Stimulated activated naive CD4-positive, alpha-beta T cell treated with Interleukin-2 at 50 U/mL for 16 hours (primary cell): ENCODE data around the gene MPDU1.
"Not testable (repeated sequence)": the region's sequence is repeated elsewhere in the genome, so short reads cannot be mapped to it uniquely, and the experiment has no call there.

Experiments
- DNase-seq: peaks from one replicate; lab custom pipeline; 2025; lab: John Stamatoyannopoulos, UW

Gene MPDU1

DNA sequence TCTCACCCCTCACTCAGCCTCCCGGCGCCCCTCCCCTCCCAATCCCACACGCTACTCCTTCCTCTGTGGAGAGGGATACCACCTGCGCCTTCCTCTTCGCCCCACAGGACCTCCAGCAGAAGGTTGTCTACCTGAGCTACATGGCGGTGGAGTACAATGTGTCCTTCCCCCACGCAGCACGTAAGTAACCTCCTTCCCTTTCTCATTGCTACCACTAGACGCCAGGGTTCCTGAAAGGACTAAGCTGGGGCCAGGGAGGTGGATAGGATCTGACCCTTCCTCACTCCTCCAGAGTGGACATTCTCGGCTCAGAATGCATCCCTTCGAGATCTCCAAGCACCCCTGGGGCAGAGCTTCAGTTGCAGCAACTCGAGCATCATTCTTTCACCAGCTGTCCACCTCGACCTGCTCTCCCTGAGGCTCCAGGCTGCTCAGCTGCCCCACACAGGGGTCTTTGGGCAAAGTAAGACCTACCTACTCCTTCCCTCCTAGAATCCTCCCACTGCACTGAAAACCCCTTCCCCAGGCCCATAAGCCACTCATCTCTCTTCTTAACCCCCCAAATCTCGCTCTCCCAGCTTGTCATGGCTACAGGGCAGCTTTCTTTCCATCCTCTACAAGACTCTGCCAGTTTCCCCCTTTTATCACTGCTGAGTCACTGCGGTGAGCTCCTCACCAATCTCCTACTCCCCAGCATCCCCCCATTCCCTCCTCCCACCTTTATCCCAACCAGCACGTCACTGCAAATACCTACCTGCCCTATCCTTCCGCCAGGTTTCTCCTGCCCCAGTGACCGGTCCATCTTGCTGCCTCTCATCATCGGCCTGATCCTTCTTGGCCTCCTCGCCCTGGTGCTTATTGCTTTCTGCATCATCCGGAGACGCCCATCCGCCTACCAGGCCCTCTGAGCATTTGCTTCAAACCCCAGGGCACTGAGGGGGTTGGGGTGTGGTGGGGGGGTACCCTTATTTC lies 2.8 kb upstream of the MPDU1 start:
- no peak for DNase-seq

DNA sequence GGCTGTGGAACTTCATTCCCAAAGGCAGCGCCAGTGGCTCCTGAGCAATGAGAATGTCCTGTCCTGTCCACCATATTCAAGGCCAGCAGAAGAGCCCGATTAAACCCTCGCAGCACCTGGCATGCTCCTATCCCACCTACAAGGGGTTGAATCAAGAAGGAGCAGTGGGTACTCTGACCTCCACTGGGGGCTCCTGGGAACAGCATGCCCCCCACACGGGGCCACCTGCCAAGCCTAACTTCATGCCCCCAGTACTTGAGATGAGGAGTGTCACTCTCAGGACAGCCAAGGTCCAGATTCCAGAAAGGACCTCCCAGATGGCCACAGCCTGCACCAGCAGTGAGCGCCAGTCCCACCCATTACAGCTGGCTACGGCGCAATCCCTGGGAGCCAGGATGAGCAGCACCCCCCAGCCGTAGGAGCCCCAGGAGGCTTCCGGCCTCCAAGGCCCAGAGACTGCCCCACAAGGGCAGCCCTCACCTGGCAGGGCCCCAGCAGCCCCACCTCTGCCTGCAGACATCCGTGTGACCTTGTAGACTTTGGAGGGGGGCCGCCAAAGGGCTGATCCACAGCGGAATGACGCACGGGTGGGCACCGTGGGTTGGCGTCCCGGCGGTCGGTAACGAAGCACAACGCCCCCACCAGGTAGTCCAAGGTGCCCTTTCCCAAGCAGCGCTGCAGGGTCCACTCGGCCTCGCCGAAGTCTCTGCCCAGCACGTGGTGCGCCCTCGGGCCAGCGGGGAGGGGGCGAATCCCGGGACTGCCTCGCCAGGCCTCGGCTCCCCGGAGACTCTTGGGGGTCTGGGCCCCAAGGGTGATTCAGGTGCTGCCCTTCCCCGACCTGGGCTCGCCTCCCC lies 1.0 kb upstream of the MPDU1 start:
- no peak for DNase-seq

GRCh38 chr17:7586673-7587419 lies 3.2 kb downstream of the MPDU1 start:
- DNase-seq, result no peak

DNA sequence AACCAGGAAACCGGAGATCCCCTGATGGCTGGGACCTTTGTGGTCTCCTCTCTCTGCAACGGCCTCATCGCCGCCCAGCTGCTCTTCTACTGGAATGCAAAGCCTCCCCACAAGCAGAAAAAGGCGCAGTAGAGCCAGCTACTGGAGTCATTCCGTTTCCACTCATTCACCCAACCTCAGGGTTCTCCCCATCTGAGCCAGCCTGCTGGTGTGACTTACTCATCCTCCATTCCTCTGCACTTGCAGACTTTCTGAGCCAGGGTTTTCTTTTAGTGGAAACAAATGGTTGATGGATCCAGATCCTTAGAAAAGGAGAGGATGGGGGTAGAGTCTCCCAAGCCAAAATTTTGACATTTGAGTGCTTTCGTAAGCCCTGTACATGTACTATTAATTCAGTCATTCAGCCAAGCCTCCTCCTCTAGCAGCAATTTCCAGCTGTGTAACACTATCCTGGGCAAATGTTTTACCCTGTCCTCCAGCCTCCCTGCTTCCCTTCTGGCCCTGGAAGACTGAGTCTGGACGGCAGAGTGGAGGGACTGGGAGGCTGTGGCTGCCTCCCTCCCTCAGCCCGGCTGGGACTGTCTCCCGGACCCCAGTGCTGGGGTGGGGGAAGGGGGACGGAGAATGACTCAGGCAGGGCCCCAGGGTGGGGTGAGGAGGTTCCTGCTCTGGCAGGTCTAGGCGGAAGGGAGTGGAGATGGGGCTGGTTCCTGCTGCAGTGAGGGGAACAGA lies 3.9 kb downstream of the MPDU1 start:
- DNase-seq, result no peak

GRCh38 chr17:7588553-7589203 lies 5.0 kb downstream of the MPDU1 start:
- DNase-seq, result no peak

GRCh38 chr17:7589204-7589868 lies 5.7 kb downstream of the MPDU1 start:
- DNase-seq, result peak; percentile 38

DNA sequence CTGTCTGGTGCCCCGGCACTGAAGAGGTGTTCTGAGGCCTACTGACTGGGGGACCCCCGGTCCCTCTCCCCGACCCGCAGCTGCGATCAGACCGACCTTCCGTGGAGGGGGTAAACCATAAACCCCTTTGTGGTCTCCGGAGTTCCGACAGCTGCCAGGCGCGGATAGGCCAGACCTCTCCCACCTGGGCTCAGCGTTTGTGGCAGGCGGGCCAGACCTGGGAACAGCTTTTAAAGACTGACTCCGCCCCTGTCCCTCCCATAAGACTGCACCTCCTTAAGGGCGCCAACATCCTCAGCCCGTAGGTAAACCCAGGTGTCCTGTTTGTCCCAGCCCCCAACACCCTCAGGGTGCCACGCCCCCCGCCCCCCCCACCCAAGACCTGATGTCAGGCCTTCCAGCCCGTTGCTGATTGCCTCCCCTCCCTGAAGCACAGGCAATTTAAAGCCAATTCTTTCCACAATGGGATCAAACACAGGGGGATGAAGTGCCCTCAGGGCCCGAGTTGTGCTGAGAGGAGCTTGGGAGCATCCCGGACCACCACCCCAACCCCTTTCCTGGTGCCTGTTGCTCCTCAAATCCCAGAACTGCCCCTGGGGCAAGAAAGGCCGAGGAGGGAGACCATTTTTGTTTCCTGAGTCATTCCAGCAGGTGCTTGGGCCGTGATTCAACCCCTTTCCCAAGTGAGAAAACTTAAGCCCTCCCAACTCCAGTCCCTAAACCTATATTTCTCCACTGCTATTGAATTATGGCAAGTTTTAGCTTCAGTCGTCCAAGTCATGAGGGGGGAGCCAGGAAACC lies 6.4 kb downstream of the MPDU1 start, which contains the start of gene SOX15:
SOX15 (minus strand) TSS at position 204 of the 801 bp plus-strand sequence. CDS start 418 bp downstream, outside the sequence.
- no peak for DNase-seq

DNA sequence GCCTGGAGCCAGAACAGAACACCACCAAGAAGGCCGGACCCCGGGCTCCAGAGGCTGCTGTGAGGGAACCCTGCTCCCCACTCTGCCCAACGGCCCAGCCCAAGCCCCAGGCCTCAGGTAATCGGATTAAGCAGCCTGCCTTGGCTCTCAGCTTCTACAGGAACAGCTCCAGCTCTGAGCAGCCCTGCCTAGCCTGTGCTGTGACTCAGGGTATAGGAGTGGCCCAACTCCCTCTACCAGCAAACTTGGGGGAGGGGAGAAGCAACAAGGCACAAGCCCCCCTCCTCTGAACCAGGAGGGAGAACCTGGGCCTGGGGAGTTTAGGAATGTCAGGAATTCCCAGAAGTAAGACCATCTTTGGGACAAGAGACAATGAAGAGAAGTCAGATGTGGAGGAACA lies 7.1 kb downstream of the MPDU1 start:
- DNase-seq, result no peak

DNA sequence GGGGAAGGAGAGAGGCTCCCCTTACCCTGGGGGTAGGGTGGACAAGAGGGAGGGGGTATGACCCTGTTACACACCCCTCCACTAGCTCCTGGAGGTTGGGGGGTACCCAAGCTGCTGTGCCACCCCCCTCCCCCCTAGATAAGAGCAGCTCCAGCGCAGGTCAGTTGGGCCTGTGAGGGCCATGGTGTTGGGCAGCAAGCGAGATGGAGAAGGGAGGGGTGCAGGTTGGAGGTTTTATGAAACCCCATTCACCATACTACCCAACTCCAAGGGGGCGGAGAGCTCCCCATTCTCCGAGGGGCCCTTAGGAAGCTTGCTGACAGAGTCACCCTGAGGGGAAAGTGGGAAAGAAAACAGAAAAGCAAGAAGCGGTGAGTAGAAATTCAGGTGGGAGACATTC lies 7.9 kb downstream of the MPDU1 start:
- DNase-seq, result no peak

DNA sequence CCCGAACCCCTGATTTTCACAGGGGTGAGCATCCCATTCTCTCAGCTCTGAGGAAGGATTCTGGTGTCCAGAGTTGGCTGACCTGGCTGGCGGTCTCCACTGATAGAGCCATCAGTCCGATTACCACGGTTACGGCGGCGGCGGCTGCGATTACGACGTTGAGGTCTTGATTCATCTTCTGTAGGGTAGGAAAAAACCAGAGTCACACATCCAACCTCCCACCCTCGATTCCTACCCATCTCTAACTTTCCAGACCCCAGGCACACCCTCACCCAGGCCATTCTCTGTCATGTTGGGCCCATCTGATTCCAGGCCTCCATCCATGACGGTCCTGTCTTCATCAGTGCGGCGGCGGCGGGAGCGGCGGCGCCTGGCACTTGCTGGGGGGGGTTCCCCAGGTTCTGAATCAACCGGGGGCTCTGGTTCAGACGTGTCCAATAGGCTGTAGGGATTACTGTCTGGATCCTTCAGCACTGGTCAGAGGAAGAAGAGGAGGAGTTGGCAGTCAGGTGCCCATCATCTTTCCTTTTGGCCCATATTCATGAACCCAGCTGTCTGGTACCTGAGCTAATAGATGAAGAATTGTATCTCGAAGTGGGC lies 8.9 kb downstream of the MPDU1 start:
- no peak for DNase-seq

- no peak for DNase-seq
Observed at GRCh38 chr17:7593296-7593695, 9.6 kb downstream of the MPDU1 start.

DNA sequence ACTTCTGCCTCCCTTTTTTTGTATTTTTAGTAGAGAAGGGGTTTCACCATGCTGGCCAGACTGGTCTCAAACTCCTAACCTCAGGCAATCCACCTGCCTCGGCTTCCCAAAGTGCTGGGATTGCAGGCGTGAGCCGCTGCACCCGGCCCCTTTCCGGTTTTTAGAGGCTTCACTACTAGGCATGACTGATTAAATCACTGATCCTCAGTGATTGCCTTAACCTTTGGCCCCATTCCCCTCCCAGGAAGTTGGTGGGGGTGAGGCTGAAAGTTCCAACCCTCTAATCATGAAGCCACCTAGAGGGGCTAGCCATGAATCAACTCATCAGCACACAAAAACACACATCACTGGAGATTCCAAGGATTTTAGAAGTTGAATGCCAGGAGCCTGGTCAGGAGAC lies 13.9 kb downstream of the MPDU1 start:
- not testable (repeated sequence) for DNase-seq

DNA sequence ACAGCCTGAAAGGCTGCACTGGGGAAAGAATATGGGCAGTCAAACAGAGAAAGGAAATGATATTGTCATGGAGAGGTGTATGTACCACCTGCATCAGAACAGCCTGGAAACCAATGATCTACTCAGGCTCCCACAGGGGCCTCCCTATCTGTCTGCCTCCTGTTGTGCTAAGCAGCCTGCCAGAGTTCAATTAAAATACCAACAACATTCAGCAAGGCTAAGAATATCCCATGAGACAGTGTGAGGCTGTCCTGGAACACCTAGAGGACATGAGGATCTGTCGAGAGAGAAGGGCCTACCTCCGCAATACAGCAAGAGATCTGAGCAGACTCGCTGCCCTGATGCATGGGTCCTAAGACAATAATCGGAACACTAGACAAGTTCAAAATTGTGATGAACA lies 22.6 kb downstream of the MPDU1 start:
- no peak for DNase-seq

DNA sequence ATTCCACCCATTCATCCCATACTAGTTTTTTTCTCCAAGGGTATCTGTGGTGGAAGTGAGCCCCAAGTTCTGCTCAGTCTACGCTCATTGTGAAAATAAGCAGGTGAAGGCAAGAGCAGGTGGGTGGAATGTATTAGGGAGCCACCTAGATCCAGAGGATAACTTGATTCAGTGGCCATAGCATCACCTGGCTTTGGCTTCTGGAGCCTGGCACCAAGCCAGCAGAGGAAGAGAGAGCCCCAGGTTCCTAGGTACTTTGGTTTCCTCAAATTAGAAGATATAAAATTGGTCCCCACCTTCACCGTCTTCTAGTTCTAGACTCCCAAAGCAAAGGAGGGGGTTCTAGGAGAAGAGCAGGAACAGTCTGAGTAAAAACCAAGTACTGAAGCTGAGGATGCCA lies 27.0 kb downstream of the MPDU1 start:
- DNase-seq, result no peak

DNA sequence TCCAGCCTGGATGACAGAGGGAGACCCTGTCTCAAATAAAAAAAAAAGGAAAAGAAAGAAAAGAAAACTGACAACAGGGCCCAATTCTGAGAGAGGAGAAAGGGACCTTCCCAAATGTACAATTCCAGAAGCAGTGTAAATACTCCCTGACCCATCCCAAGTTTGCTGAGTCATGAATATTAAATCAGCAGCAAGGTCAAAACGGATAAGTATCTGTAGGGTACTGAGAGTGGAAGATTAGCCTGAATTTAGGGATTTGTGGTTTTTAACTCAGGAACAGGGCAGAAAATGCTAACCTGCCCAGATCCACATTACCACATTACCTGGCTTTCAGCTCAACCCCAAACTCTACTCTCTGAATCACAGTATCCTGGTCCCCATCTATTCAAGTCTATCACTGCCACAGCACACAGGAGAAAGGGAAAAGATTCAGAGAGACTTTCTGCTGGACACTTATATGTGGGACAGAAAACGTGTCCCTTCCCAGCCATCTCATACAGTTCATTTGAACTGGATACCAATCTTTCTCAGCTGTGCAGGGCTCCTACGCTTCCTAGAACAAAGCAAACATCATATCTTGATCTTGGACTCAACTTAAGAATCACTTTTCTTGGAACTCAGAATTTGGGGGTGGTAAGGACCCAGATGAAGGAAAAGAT lies 28.1 kb downstream of the MPDU1 start:
- no peak for DNase-seq

- DNase-seq, result no peak
Observed at GRCh38 chr17:7612294-7612640, 28.6 kb downstream of the MPDU1 start.

GRCh38 chr17:7613769-7614424 lies 30.2 kb downstream of the MPDU1 start:
- no peak for DNase-seq
